HG03571 (cell line): ENCODE data around the gene SCTR.

Experiments used
- ATAC-seq: cut with Tn5 transposase; IDR thresholded peaks from one replicate; pipeline ENCODE4 v1.9.1; 2021; ENCODE audit not compliant: unreplicated experiment

Gene SCTR

DNA sequence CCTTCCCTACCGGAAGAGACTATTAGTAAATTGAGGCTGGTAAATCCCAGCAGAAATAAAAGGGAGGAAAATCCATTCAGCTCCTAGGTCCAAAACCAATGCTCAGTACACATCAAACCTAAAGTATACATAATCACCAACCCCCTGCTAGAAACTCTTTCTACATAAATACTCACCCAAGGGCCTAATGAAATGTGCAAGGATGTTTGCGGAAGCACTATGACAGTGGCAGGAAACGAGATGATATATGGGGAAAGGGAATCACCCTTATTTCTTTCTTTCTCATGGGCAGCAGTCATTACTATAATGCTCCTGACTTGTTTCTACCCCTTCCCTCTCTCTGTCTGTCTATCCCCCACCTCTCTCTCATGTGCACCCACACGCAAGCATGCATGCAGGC, 1.3 kb upstream of the SCTR start:
- no peak for ATAC-seq

DNA sequence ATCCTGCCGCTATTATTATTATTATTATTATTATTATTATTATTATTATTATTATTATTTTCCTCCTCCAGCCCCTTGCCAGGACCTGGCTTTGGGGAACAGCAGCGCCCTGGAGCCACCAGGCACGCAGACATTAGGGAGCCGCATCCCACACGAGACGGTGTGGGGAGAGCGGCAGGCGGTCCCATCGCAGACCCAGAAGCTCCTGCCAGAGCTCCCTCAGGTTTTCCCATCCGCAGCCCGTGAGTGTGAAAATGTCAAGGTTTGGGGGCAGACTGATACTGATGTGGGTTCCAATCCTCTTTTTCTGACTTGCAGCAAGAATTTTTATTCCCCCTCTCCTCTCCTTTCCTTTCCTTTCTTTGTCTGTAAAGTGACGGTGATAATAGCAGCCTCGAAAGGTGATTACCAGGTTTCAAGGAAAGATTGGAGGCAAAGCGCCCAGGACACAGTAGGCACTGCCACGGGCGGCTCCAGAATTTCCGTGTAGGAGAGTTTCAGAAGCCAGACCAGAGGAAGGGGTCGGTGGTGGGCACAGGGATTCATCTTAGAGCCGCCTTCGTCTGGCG, 816 bp downstream of the SCTR start:
- no peak for ATAC-seq

DNA sequence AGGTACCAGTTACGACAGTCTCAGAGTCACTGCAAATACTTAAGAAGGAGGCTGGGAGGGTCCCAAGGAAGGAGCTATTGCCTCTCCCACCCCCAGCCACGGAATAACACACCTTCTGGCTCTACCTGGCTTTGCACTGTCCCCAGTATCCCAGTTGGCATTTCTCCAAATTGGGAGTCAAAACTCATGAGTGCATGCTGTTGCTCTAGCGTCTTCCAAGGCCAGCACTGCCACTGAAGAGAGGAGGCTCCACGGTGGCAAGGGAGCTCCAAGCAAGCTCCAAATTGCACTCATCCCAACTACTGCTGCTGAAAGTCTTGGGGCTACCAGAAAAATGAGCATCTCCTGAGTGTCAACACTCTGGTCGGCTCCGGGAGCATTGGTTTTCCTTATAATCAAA, 1.6 kb downstream of the SCTR start:
- ATAC-seq = no peak

DNA sequence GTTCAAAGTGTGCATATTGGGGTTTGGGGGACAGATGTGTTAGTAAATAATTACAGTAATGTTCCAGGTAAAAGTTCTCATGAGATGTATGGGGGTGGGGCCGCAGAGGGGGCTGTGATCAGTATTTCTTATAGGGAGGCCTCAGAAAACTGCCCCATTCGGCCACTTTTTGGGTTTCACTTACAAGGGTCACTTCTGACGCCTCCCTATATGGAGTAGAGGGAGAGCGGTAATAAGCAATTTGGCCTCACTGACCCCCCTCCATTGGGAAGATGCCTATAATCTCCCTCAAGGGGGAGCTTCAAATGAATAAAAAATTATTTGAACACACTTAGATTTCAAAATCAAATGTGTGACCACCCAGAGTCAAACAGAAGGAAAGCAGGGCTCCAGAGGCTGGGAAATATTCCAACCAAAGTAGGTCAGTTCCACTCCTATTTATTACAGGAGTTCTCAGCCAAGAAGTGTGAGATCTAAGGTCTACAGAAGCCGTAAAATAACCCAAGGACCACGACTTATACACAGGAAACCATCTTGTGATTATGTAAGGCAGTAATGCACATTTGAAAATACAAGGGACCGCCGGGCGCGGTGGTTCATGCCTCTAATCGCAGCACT, 2.7 kb downstream of the SCTR start:
- ATAC-seq = no peak

DNA sequence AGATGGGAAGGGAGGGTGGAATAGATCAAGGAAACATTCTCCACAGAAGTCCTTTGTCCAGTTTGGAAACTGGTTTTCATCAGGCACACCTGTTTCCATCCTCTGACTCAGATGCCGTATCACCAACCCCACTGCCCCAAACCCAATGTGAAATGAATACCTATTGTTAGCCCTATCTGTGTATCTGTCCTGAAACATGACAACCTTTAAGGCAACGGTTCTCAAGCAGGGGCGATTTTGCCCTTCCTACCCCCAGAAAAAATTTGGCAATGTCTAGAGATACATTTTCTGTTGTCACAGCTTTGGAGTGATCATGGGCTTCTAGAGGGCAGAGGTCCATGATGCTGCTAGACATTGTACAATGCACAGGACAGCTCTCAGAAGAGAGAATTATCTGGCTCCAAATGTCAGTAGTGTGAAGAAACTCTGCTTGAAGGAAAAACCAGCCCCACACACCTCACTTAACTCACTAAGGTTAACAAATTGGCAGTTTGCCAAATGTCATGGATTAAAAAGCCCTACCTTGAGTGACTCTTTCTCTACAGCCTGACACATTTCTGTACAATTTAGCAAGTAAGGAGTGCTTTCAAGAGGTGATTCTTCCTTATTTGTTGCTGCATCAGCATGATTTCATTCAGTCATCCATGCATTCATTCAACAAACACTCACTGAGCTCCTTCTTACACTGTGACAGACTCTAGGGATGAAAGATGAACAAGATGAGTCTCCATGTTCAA, 3.4 kb downstream of the SCTR start:
- no peak for ATAC-seq

DNA sequence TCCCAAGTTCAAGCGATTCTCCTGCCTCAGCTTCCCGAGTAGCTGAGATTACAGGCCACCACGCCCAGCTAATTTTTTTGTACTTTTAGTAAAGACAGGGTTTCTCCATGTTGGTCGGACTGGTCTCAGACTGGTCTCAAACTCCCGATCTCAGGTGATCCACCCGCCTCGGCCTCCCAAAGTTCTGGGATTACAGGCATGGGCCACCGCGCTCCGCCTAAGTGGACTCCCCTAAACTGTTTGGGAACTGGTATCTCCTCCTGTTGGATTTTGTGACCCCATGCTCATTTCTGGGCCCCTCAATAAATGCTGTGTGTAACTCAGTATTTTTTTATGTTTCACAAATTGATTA, 5.2 kb downstream of the SCTR start:
- ATAC-seq = no peak

DNA sequence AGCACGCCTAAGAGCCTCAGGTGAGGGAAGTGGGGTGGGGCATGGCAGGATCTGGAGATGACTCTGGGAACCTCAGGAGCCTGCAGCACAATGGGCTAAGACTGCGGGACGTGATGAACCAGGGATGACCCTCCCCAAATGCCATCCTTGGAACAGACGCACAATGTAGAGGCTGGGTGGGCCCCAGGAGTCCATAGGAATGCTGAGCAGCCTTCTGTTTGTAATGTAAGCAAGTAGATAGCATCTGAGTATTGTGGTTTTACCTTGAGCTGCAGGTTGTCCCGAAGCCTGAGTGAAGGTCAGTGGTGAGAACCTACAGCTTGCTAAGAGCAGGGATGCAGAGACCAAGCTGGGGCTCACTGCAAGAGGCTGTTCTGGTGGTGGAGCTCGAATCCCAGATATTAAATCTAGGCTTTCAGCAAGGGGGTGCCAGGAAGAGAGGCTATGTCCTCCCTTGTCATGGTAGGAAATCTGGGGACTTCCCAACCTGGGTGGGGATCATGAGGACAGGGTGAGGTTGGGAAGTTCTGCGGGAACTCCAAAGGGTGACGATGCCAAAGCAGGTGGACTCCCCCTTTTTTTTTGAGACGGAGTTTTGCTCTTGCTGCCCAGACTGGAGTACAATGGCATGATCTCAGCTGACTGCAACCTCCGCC, 5.8 kb downstream of the SCTR start:
- no peak for ATAC-seq

DNA sequence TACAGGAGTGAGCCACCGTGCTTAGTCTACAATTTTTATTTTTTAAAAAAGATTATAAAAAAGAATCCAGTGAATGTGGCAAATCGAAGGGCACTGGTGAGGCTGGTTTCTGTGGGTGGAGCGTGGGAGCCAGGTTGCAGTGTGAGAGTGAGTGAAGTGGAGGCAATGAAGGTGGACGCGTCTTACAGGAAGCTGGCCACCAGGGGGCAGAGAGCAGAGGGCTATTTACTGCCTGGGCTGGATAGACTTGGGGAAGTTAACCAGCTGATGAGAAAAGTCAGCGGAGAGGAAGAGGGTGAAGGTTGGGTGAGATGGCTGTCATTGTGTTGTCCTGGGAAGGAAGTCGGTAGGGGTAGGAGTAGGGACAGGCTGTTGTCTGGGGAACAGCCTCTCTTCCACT, 6.8 kb downstream of the SCTR start:
- peak; percentile 92 for ATAC-seq

DNA sequence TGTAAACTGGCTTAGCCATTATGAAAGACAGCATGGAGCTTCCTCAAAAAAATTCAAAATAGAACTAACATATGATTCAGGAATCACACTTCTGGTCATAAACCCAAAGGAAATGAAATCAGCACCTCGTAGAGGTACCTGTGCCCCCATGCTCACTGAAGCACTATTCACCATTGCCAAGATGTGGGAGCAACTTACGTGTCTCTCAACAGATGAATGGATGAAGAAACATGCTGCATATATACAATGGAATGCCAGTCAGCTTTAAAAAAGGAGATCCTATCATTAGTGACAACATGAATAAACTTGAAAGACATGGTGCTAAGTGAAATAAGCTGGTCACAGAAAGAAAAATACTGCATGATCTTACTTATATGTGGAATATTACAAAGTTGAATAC, 8.2 kb downstream of the SCTR start:
- no peak for ATAC-seq

DNA sequence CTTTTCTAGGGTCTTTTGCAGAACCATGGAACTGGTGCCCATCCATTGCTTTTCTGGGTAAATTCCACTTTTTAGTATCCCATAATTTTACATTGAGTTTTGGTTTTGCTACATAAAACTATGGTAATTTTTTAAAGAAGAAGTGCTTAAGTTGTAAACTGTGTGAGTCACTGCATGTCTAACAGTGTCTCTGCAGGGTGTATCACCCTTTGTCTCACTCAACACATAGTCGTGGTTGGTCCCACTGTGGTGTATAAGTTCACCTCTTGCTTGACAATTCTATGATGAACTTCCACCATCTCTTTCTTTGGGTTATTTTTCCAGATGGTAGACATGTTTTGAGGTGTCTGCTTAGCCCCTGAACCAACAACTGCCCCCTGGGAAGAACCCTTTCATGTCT, 10.5 kb downstream of the SCTR start:
- no peak for ATAC-seq

DNA sequence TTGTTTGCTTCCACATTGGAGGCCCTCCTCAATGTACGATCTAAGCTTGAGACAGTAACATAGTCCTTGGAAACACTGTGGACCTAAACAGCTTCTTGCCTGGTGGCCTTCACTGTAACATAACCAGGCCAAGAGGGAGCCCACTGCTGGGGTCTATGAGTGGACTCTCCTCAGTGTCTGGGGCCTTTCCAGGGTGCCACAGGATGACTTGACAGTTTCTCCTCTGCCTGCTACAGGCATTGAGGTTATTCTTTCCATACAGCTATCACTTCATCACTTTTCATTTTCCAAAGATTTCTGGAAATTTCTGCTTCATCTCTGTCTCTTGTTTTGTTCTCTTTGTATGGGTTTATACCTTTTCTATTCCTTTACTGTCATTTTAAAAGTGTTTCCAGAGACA, 11.3 kb downstream of the SCTR start:
- no peak for ATAC-seq

DNA sequence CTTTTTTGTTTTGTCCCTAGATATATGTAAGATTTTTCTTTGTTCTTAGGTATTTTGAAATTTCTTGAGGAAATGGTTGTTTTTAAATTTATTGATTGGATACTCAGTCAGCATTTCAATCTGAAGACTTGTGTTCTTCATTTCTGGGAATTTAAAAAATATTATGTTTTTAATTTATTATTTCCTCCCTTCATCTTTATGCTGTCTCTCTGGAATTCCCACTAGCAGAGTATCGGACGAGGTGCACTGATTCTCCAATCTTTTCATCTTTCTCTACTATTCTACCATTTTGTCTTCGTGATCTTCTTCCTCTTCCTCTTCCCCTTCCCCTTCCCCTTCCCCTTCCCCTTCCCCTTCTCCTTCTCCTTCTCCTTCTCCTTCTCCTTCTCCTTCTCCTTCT, 12.3 kb downstream of the SCTR start:
- ATAC-seq = no peak

DNA sequence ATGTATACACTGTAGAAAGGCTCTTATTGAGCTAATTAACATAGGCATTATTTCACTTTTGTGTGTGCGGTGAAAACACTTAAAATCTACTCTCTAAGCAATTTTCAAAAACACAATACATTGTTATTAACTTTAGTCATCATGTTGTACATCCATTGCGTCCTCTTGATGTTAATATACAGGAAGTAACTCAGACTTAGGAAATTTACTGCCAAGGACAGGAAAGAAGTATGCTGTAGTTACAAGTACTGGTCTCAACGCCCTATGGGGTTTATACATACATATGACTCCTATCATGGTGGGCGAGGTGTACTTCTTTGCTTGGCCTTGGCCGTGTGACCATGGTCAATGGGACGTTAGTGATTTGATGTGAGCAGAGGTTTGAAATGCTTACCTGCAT, 15.5 kb downstream of the SCTR start:
- no peak for ATAC-seq

DNA sequence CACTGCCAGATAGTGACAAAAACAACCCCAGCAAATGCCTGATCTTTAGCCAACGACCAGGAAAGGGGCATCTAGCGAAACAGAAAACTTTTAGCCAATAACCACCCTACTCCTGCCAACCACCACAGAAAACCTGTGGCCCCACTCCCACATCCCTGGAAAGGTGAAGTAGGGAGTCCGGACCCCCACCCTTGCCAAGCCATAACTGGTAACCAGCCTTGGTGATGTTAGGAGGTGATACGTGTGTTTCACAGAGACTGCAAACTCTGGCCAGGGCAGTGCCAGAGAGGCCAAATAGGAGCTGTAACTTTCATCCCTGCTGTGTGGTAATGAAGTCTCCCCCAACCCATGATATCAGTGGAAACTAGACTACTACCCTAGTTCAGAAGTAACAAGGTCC, 27.6 kb downstream of the SCTR start:
- no peak for ATAC-seq

DNA sequence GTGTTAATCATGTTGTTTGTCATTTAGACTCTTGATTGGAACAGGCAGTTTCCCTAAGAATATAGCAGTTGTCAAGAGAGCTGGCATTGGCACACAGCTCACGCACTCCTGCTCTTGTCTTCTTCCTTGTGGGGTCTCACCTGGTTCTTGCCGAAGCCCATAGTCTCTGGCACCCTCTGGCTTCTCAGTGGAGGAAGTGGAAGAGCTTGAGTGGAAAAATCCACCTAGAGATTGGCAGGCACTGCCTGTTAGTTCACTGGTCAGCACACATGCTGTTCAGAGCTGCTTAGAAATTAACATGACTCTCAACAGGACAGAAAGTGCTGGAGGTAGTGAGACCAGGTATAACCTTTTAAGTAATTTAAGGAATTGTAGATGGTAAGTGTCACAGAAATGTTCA, 28.3 kb downstream of the SCTR start:
- no peak for ATAC-seq

DNA sequence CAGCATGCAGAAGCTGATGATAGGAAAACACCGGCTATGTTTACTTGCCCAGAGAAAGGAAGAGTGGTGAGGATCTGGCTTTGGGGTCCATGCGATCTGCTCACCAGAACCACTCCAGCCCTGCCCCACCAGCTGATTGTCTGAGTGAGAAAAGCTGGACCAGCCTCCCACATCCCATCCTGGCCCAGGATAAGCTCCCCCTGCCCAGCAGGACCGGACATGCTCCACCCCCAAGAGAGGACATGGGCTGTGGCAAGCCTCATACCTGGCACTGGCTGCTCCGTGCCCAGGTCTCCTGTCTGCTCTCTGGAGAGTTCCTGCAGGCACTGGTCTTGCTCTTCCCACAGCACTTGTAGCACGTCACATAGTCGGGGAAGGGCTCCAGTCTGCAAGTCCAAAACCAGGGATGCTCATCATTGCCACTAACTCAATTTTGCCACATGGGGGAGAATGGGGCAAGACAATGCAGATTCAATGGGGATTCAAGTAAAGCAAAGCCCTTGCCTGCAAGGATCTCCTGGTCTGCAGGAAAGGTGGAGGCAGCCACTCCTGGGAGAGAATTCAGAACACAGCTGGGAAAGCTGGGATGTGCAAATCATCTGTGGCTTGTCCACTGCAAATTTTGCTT, 30.0 kb downstream of the SCTR start:
- ATAC-seq = no peak

DNA sequence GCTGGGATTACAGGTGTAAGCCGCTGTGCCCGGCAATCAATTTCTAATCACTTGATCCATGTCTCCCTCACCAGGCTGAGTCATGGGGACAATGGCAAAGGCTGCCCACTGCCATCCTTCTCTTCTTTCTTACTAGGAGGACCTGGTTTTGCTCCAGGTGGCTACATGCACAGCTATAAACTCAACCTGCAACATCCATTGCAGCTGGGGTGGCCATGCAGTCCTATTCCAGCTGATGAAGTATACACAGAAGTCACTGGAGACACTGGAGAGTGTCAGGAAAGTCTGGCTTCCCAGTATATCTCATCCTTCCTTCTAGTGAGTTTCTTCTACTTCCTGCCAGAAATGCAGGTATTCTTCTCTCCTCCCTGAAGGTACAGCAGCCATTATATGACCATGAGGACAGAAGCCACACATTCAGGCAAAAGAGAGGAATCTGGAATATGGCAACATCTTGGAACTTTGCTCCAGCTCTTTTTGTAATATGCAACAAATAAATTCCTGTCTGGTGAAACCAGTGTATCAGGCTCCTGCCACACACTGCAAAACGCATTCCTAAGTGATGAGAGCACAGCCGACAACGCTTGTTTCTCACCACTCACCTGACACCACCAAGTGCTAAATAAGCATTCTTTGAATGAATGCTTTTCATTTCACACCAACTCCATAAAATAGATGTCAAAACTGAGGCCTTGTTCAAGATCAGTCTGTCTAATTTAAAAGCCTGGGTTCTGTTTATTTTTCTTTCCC, 32.3 kb downstream of the SCTR start:
- ATAC-seq = no peak

DNA sequence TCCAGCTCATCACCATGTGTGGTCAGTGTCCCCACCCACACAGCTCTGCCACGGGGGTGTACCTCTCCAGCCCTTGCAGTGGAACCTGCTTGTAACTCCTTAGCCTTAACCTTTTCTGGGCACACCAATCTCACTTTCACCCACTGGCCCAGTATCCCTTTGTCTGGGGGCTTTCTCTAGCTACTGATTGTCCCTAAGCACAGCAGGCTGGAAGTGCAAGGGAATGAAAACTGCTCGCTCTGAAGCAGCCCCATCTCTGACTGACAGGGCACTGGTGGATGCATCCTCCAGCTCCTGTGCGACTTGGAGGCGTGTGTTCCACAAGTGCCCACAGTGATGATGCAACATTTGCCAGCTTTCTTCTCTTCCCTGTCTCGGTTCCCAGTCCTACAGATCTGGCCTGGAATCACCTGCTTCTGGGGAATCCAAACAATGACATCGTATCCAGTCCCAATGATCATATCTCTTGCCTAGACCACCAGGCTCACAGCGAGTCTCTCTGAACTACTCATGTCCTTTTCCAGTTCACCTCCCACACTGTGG, 33.6 kb downstream of the SCTR start:
- no peak for ATAC-seq

DNA sequence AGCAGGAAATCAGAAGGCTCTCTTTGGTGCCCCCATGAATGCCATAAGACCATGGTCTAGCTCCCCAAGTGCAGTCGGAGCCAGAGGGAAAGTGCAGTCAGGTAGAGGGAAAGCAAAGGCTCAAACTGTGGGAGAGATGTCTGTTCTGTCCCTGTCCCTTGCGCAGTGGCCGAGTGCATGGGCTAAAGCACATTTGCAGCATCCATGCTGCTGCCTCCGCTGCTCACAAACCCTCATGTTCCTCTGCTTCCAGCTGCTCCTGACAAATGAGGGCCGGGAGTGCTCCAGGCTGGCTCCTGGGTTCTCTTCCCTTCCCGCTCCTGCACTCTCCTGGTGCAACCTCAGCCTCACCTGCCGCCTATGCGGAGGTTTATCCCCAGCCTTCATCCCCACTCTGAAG, 34.2 kb downstream of the SCTR start:
- ATAC-seq = no peak

DNA sequence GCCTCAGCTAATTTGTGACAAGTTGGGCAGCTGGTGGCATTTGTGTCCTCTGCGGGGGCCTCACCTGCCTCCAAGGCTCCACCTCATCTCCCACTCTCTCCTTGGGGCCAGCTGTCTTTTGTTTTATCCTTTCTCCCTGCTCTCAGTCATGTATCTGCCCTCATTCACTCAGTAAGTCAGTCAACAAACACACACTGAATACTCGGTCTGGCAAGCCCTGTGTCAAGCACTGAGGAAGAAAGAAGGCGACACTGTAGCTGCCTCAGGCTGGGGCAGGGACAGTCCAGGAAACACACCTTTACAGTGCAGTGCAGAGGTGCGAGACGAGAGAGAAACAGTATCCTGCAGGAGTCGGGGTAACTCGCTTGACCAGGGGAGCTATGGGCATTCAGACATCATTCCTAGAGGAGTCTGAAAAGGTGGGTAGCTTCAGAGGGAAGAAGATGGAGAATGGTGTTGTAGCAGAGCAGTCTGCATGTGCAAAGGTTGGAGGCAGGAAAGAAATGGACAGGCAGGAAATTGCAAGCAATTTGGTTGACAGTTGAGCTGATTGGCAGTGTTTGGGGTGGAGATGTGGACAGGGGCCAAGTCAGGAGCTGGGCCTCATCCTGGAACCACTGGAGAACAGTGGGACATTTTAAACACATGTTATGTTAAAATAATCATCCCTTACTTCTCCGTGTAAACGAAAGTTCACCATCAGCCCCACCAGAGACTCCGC, 34.9 kb downstream of the SCTR start:
- ATAC-seq = no peak
